ENCODE measurements around the gene XIRP2.
"Not testable (repeated sequence)": the region's sequence is repeated elsewhere in the genome, so short reads cannot be mapped to it uniquely, and the experiment has no call there.

Gene XIRP2

GRCh38 chr2:167196461-167197252, 308.4 kb downstream of the XIRP2 start:
- peak; percentile 17 for DNase-seq (ENCODE audit: low spot score)

- no peak for DNase-seq (ENCODE audit: low spot score)
Observed at GRCh38 chr2:167198009-167198408, 309.7 kb downstream of the XIRP2 start.

GRCh38 chr2:167198576-167198975, 310.3 kb downstream of the XIRP2 start:
- no peak for DNase-seq (ENCODE audit: low spot score)

DNA sequence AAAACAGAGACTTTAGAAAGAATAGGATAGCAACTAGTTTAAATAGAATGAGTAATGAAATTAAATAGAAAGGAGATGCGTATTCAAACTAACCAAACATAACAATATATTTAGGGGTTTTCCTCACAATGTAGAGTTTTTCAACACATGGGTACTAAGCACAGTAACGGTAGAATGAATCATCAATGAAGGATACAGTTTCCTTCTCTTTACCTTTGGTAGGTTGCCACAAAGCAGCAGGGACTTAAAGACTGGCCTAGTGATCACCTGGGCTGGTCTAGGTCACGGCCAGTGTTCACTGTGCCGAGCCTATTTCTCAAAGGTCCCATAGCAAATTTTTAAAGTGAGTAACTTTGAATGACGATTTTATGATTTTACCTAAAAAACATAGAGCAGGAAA, 311.7 kb downstream of the XIRP2 start:
- DNase-seq (ENCODE audit: low spot score) = no peak

GRCh38 chr2:167209784-167210183, 321.5 kb downstream of the XIRP2 start:
- peak; percentile 48 for DNase-seq (ENCODE audit: low spot score)

DNA sequence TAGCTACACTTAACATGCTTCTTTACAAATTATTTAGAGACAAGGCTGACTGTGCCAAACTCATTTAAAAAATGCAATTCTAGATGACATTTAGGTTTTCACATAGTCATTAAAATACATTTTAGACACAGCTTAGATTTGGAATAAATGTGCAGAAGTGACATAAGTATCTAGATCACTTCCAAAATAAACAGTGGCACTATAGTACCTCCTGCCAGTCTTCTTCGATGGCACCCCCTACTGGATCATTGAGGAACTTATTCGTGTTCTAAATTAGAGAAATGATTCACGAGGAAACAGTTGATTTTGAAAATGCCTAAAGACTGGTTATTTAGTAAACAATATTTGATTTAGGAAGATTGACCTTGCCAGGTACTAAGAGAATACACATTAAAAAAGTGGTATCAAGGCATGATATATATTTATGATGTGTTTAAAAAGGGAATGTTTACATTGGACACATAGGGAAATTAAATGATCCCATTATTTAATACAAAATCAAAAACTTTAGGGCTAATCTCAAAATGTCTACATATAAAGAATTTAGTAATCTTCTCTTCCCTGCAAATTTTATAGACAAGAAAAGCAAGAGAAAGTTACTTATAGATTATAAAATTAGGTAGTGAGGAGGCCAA, 323.9 kb downstream of the XIRP2 start:
- peak; percentile 73 for DNase-seq (ENCODE audit: low spot score)

GRCh38 chr2:167215595-167215994, 327.3 kb downstream of the XIRP2 start:
- no peak for DNase-seq (ENCODE audit: low spot score)

DNA sequence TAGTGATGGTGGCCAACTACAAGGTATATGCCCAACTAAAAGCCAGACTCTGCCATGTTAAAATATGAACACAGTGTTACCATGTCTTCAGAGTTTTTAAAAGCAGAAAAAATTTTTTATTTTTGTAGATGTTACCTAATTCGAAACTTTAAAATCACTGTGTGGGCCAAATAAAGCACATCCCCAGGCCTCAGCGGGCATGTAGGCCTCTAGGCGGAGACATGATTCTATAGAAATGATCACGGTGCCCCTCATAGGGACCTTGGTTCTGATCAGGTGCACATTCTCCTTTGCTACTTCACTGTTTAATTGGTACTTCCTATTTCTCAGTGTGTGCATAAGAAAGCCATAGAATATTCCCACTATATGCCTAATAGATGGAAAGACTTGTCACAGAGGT, 349.2 kb downstream of the XIRP2 start:
- DNase-seq (ENCODE audit: low spot score) = no peak

- DNase-seq (ENCODE audit: low spot score) = no peak
Observed at GRCh38 chr2:167240671-167241070, 352.4 kb downstream of the XIRP2 start.

- no peak for DNase-seq (ENCODE audit: low spot score)
Observed at GRCh38 chr2:167249197-167249596, 360.9 kb downstream of the XIRP2 start.

- no peak for DNase-seq (ENCODE audit: low spot score)
Observed at GRCh38 chr2:167253025-167253424, 364.7 kb downstream of the XIRP2 start.

GRCh38 chr2:167254721-167255120, 366.4 kb downstream of the XIRP2 start:
- DNase-seq (ENCODE audit: low spot score) = no peak

DNA sequence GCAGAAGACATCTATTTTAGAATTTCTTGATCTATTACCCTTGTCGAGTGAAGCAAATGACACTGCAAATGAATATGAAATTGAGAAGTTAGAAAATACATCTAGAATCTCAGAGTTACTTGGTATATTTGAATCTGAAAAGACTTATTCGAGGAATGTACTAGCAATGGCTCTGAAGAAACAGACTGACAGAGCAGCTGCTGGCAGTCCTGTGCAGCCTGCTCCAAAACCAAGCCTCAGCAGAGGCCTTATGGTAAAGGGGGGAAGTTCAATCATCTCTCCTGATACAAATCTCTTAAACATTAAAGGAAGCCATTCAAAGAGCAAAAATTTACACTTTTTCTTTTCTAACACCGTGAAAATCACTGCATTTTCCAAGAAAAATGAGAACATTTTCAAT, 370.4 kb downstream of the XIRP2 start:
- no peak for DNase-seq (ENCODE audit: low spot score)

GRCh38 chr2:167264380-167264779, 376.1 kb downstream of the XIRP2 start:
- no peak for DNase-seq (ENCODE audit: low spot score)

DNA sequence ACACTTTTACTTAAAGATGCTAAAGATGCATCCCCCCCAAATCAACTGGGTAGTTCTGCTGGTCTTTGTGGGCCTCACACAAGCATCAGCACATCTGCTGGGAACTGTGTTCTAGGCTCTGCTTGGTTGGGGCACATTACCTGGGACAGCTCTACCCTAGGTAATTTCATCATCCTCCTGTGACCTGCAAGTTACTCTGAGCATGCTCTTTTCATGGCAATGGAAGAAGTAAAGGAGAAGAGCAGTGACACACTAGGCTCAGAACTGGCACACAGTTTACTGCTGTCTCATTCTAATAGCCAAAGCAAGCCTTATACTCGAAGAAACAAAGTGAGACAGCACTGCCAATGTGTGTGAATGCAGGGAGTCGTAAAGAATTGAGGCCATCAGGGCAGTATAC, 376.7 kb downstream of the XIRP2 start:
- DNase-seq (ENCODE audit: low spot score) = no peak

DNA sequence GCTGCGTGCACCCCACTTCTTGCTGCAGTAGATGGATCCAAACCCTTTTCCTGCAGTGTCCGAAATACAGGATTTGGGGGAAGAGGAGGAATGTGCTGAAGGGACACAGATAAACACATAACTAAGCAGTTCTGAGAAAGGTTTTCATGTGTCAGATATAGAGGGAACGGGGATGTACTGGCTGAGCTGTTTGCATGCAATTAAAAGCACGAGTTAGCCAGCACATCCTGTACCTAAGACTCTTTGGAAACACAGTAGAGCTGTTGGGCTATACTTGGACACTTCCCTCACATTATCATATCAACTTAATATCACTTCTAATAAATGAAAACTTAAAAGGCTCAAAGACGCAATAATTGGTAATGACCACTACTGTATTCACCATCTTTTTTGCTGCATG, 377.4 kb downstream of the XIRP2 start:
- DNase-seq (ENCODE audit: low spot score) = no peak

DNA sequence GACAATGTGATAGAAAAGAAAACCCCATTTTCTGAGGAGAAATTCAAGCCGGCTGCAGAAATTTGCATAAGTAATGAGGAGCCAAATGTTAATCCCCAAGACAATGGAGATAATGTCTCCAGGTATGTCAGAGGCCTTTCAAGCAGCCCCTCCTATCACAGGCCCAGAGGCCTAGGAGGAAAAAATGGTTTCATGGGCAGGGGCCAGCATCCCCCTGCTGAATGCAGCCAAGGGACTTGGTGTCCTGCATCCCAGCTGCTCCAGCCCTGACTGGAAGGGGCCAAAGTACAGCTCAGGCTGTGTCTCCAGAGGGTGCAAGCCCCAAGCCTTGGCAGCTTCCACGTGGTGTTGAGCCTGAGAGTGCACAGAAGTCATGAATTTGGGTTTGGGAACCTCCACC, 380.0 kb downstream of the XIRP2 start:
- DNase-seq (ENCODE audit: low spot score) = not testable (repeated sequence)

DNA sequence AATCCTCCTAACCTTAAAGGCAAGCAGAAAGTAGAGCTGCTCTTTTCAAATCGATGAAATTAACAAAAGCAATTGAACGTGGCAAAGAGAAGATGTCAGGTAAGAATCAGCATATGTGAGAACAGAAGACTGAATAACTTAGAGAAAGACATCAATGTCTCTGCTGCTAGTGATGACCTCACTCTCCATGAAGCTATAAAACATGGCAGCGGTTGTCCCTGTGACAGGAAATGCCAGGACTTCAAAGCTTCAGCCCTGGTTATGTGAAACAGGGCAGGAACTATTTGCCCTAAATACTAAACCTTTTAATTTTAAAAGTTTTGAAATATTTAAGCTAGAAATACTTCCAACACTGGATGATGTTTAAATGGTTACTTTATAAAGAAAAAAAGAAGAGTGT, 383.7 kb downstream of the XIRP2 start:
- DNase-seq (ENCODE audit: low spot score) = no peak

DNA sequence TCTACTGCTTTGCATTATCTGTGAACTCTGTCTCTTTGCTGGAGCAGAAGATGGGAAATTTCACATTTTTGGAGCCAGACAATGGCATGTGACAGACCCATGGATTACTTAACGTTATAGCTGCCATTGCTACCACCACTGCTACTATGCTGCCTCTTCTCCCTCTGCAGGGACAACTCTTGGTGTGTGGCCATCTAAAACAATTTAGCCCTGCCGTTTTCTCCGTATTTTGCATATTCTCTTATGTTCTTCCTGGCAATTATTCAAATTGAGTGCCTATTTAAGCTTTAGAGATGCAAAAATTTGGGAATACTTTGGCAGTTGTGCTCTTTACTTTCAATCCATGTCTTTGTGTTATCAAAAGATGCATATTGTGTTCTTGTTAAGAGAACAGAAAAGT, 386.8 kb downstream of the XIRP2 start:
- DNase-seq (ENCODE audit: low spot score) = no peak

DNA sequence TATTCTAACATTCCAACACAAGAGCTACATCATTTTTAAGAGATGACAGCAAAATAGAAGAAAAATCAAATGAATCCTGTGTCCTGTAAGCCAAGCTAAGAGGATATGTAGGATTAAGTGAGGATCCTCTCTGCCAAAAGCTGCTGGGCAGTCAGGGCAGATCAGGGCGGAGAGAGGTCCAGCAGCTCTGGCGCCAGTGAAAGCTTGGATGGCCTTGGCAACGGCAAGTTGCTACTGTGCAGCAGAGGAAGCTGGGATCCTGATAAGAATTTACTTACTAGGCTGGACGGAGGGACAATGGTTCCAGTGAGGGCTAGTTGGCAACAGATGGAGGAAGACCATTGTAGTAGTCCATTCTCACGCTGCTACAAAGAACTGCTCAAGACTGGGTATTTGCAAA, 391.5 kb downstream of the XIRP2 start:
- DNase-seq (ENCODE audit: low spot score) = no peak

DNA sequence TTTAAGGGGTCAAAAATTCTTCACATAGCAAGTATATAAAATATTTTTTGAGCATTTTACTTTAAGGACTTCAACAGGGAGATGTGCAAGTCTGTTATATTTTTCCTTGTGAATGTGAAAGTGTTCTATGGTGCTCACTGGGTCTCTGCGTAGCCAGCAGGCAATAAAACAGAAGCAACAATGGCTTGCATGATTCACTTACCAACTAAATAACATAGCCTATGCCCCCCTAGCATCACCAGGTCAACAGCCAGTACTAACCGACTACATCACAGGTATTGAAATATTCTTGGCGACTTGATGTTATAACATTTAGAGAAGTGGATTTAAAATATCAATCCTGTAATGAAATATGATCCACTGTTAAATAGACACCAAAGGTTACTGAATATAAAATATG, 398.9 kb downstream of the XIRP2 start:
- DNase-seq (ENCODE audit: low spot score) = no peak

GRCh38 chr2:167289651-167290410, 401.6 kb downstream of the XIRP2 start:
- DNase-seq (ENCODE audit: low spot score) = no peak

Data from GM03348 (cell line).